Activated CD4-positive, alpha-beta T cell treated with anti-CD3 and anti-CD28 coated beads for 4 hours (primary cell): ENCODE results near the gene FHL3.
"Not testable (repeated sequence)": the region's sequence is repeated elsewhere in the genome, so short reads cannot be mapped to it uniquely, and the experiment has no call there.

Source experiments
- DNase-seq, 2 donors: peaks; one replicate each; pipeline ENCODE4 v3.0.0-alpha.2; 2020

Gene FHL3

GRCh38 chr1:38032992-38033391 lies 27.7 kb upstream of the FHL3 start:
- DNase-seq: not testable (repeated sequence)

GRCh38 chr1:38031513-38031866 lies 26.2 kb upstream of the FHL3 start:
- DNase-seq: no peak

GRCh38 chr1:38030596-38031512 lies 25.5 kb upstream of the FHL3 start:
- no peak for DNase-seq

- DNase-seq: peak; percentile 55 to 63
Measured at GRCh38 chr1:38029685-38030511, 24.6 kb upstream of the FHL3 start.

GRCh38 chr1:38029081-38029681 lies 23.9 kb upstream of the FHL3 start:
- DNase-seq: no peak

GRCh38 chr1:38028671-38029070 lies 23.4 kb upstream of the FHL3 start:
- DNase-seq: no peak

GRCh38 chr1:38028105-38028591 lies 22.8 kb upstream of the FHL3 start:
- peak in 1 of 2 donors; percentile 48 for DNase-seq

- no peak for DNase-seq
Measured at GRCh38 chr1:38027201-38028104, 22.1 kb upstream of the FHL3 start.

- no peak for DNase-seq
Measured at GRCh38 chr1:38026592-38027200, 21.4 kb upstream of the FHL3 start.

GRCh38 chr1:38025664-38026063 lies 20.4 kb upstream of the FHL3 start:
- DNase-seq: no peak

- no peak for DNase-seq
Measured at GRCh38 chr1:38025233-38025632, 19.9 kb upstream of the FHL3 start.

GRCh38 chr1:38022810-38023209 lies 17.5 kb upstream of the FHL3 start:
- no peak for DNase-seq

- no peak for DNase-seq
Measured at GRCh38 chr1:38021969-38022368, 16.7 kb upstream of the FHL3 start.

- no peak for DNase-seq
Measured at GRCh38 chr1:38020396-38020795, 15.1 kb upstream of the FHL3 start.

- DNase-seq: no peak
Measured at GRCh38 chr1:38018864-38019343, 13.6 kb upstream of the FHL3 start.

GRCh38 chr1:38015978-38016725 lies 10.8 kb upstream of the FHL3 start:
- DNase-seq: no peak

GRCh38 chr1:38014724-38015424 lies 9.6 kb upstream of the FHL3 start:
- DNase-seq: no peak

- DNase-seq: no peak
Measured at GRCh38 chr1:38014171-38014570, 8.9 kb upstream of the FHL3 start.

- DNase-seq: no peak
Measured at GRCh38 chr1:38013227-38013622, 7.9 kb upstream of the FHL3 start.
